GM21526 (cell line): Measurements from ENCODE around the gene DVL1.
"Not testable (repeated sequence)": the region's sequence is repeated elsewhere in the genome, so short reads cannot be mapped to it uniquely, and the experiment has no call there.

Experiments used
- ATAC-seq: cut with Tn5 transposase; IDR thresholded peaks from one replicate; pipeline ENCODE4 v1.9.1; 2021; ENCODE audit warnings: moderate library complexity; ENCODE audit not compliant: unreplicated experiment, low FRiP score

DVL1 gene

DNA sequence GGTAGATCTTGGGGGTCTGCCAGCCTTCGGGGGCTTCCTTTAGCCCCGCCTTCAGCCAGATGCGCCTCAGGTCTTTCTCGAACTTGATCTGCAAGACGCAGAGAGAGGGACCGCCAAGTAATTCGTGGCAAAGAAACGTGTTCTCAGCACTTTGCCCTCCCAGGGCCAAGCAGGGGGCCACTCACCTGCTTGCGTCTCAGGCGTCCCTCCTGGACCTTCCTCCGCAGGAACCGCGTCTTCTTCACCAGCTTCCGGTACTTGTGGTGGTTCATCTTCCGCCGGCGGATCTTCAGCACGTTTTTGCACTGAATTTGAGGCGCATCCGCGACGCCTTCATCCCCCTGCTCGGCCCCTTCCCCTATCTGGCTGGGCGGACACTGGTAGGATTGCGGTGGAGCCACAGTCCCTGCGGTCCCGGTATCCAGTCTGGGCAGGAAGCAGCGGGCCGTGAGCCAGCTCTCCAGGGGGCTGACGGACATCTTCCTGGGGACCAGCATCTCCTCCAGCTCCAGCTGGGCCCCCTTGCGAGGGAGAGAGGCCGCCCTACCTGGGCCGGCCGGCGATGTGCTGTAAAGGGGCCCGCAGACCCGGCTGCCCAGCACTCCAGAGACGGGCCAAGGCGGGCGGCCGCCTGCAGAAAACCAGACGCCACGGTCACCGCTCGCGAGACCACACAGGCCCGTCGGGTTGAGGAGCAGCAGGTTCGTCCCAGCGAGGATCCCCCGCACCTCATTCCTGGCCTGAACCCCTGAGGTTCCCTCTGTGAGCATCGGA lies 24.8 kb upstream of the DVL1 start:
- ATAC-seq = no peak

DNA sequence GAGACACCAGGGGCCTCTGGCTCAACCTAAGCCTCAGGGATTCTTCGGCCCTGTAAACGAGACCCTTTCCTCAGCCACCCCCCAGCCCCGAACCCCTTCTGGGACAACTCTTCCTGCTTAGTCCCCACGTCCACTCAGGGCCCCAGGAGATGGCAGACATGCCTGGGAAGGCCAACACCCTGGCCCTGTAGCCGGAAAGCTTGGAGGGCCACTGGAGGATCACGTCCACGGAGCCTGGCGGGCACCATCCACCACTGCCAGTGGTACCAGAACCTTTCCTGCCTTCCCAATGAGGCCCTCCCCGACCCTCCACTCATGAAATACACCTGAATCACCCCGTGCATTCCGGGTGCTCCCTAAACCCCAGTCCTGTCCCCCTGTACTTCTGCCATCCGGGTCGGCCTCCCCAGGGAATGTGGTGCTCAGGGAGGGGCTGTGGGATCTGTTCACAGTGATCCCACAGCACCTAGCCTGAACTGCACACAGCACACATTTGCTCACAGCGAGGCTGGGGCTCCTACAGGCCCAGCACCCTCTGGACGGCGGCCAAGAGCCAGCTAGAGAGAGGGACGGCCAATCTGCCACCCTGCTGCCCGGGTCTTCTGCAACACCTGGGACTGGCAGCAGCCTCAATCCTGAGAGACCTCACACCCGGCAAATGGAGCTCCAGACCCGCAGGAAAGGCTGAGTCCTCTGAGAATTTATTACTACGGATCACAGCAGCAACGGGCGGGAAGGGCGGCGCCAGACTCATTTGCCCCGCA lies 24.0 kb upstream of the DVL1 start:
- no peak for ATAC-seq

DNA sequence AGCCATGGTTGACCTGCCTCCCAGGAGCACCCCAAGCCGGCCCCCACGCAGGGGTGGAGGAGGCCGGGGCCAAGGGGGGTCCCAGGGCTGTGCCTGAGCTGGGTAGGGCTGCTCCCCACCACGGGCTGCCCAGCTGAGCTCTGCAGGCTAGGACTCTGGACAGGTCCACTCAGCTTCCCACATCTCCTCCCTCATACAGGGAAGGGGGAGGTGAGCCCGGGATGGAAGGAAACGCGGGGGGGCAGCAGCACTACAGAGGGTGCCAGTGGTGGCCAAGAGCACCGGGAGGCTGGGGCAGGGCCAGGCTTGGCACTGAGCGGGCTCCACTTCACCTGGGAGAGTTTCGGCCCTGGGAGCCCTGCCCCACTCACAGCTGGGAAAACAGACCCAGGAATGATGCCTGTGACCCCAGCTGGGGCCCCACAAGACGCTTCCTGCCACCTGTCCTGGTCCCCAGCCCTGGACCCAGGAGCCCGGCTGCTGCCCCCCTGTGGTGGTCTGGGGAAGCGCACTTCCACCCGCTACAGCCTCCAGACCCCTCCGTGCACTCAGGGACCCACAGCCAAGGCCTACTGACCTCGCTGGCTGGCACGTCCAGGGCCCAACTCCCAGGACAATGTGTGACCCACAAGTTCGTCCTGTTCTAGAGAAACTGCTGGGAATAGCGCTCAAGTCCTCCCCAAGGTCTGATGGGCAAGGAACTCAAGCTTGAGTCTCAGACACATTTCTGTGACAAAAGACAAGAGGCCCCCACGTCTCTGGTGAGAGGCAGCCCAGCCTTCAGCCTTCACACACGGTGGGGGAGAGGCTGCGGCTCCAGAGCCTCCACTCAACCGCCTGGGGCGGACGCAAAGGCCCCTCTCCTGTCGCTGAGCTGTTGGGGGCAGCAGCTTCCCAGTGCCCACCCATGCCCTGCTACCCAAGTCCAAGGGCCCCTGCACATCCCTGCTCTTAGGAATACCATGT lies 22.8 kb upstream of the DVL1 start:
- no peak for ATAC-seq

DNA sequence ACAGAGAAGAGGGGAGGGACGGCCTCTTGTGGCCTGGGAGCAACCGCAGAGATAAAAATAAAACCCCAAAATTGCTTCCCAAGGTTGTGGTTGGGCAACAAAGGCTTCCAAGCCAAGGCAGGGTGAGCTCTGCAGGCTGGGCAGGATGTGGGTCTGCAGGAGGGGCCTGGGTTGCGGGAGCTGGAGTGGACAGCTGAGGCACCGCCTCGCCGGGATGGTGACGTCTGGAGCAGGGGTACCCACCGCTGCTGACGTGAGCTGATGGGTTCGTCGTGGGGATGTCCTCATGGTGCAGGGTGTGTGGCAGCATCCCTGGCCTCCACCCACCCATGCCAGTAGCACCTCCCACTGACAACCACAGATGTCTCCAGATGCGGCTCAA lies 22.1 kb upstream of the DVL1 start:
- ATAC-seq = no peak

- no peak for ATAC-seq
These were observed 21.6 kb upstream of the DVL1 start for GRCh38 chr1:1370771-1371300.

DNA sequence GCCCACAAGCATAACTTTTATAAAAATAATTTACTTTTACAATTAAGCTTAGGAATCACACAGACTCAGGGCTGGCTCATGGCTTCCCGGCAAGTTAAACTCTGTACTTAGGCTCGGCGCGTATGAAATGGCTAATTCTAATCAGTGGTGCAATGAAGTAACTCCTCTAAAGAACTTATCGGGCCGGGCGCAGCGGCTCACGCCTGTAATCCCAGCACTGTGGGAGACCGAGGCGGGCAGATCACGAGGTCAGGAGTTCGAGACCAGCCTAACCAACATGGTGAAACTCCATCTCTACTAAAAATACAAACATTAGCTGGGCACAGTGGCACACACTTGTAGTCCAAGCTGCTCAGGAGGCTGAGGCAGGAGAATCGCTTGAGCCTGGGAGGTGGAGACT lies 20.9 kb upstream of the DVL1 start:
- ATAC-seq = not testable (repeated sequence)

DNA sequence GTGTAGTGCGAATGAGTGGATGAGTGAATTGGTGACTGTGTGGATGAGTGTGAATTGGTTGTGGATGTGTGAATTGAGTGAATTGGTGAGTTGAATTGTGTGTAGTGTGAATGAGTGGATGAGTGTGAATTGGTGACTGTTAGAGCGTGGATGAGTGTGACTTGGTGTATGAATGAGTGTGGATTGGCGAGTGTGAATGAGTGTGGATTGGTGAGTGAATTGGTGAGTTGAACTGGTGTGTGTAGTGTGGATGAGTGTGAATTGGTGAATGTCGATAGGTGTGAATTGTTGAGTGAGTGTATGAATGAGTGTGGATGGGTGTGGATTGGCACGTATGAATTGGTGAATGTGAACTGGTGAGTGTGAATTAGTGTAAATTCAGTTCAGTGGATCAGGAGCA lies 18.1 kb upstream of the DVL1 start:
- no peak for ATAC-seq

- ATAC-seq = no peak
These were observed 17.5 kb upstream of the DVL1 start for GRCh38 chr1:1366699-1367066.

GRCh38 chr1:1365875-1366698 lies 16.9 kb upstream of the DVL1 start:
- no peak for ATAC-seq

DNA sequence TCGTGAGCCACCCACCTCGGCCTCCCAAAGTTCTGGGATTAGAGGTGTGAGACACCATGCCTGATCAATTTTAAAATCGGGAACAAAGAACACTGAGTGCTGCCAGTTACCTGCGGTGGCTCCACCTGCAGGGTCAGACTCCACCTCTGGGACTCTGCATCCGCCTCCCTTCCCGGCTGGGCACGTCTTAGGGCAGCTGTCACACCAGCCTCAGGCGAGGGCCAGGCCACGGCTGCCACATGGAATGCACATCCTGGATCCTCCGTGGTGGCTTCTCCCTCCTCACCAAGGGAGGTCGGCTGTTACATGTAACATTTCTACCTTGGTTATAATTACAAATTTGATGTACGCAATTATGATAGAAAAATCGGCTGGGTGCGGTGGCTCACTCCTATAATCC lies 15.0 kb upstream of the DVL1 start:
- ATAC-seq = no peak

DNA sequence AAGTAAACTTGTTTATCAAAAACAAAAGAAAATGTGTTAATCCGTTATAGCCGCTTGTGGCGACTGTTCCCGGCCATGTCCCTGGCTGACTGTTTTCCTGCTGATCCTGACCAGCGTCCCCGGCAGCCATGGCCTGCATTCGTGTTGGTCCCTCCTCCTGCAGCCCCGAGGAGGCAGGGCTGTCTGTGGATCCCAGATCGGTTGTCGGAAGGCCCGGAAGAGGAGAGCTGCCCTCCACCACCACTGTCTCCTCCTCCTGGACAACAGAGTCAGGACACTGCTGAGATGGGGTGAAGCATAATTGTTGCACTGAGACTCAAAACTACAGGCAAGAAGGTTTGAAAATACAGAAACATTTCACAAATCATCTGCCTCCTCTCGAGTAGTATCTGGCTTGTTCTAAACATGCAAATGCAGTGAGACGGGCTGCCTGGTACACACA lies 12.8 kb upstream of the DVL1 start:
- ATAC-seq = no peak

GRCh38 chr1:1361233-1361981 lies 12.2 kb upstream of the DVL1 start:
- ATAC-seq = no peak

- no peak for ATAC-seq
These were observed 11.4 kb upstream of the DVL1 start for GRCh38 chr1:1360506-1361169.

DNA sequence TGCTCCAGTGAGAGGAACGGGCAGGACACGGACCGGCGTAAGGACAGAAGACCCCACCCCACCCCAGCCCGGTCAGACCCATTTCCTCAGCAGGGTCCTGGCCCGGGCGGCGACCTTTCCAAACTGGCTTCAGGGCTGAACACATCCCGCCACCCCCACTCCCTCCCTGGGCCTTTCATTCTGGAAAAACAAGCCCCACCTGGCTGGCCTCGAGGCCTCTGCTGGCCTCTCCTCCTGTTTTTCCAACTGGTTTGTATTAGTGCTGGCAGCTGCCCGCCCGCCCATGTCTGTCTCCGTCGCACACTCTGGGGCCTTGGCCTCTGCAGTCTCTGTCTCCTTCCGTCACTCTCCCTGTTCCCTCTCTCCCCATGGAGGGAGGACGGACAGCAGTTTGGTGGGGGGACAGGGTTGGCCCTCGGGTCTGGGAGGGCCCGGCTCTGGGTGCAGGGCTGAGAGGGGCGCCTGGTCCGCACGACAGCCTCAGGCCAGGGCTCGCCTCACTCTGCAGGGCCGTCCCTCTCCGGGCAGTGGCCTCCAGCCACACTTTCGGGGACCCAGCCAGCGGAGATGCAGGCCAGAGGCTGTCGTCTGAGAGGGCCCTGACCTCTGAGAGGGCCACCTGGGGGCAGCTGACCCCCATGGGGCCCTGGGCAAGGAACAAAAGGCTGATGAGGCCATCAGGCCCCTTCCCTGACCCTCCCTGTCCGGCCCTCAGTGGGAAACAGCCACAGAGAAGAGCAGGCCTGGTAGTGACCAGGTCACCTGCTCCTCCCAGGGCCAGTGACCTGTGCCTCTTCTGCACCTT lies 10.6 kb upstream of the DVL1 start:
- ATAC-seq = no peak

- ATAC-seq = no peak
These were observed 10.1 kb upstream of the DVL1 start for GRCh38 chr1:1359308-1359663.

- no peak for ATAC-seq
These were observed 9.4 kb upstream of the DVL1 start, which contains the start of gene MXRA8 for GRCh38 chr1:1358433-1359271. MXRA8 (minus strand) TSS chr1:1358555; CDS start chr1:1358504, 51 bp downstream.

DNA sequence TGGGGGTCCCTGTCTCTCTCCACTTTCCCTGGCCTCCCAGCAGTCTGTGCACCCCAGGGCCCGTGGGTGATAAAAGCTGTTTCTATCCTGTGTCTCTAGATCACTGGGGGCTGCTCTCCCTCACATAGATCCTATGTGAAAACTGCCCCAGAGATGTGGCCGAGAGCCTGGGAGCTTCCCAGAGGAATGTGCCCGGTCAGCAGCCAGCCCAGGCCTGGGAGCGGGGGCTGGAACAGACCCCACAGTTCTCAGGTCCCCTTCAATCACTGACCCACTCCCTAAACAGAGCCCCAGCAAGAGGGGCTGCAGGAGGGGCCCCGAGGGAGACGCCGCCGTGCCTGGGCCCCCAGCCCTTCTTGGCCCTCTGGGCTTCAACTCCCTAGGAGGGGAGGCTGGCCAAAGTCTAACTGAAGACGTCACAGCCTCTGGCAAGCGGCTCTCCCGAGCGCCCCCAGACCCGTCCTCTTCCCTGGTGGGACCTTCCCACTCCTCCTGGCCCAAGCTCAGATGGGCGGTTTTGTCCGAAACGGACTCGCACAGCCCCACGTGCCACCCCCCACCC lies 8.7 kb upstream of the DVL1 start:
- ATAC-seq = no peak
